Muscle layer of duodenum (tissue), 2 donors: ENCODE measurements around the gene ABCC4.

Source experiments
- H3K27ac ChIP-seq: one replicate; pipeline ENCODE4 v1.7.0; 2013; ENCODE audit warnings: mild to moderate bottlenecking, low read length
- H3K27me3 ChIP-seq: one replicate; pipeline ENCODE4 v1.7.0; 2013; ENCODE audit warnings: low read depth, mild to moderate bottlenecking, control low read depth, low read length
- H3K36me3 ChIP-seq, 2 donors: one replicate each; pipeline ENCODE4 v1.7.0; 2013; ENCODE audit warnings: low read length in 2 of 2, control low read depth in 1 of 2, mild to moderate bottlenecking in 1 of 2; ENCODE audit not compliant: insufficient read depth in 2 of 2, control insufficient read depth in 1 of 2
- H3K4me1 ChIP-seq, 2 donors: one replicate each; pipeline ENCODE4 v1.7.0; 2013; ENCODE audit warnings: low read length in 2 of 2, mild to moderate bottlenecking in 2 of 2, control low read depth in 1 of 2, moderate library complexity in 1 of 2; ENCODE audit not compliant: insufficient read depth in 2 of 2, control insufficient read depth in 1 of 2
- H3K4me3 ChIP-seq, 2 donors: one replicate each; pipeline ENCODE4 v1.7.0; 2013; ENCODE audit warnings: low read length in 2 of 2, low read depth in 1 of 2, mild to moderate bottlenecking in 1 of 2
- H3K9me3 ChIP-seq, 2 donors: one replicate each; pipeline ENCODE4 v1.7.0; 2013; ENCODE audit warnings: low read length in 2 of 2, control low read depth in 1 of 2, mild to moderate bottlenecking in 1 of 2; ENCODE audit not compliant: control insufficient read depth in 1 of 2
- donor health status: healthy.

ABCC4 gene

DNA sequence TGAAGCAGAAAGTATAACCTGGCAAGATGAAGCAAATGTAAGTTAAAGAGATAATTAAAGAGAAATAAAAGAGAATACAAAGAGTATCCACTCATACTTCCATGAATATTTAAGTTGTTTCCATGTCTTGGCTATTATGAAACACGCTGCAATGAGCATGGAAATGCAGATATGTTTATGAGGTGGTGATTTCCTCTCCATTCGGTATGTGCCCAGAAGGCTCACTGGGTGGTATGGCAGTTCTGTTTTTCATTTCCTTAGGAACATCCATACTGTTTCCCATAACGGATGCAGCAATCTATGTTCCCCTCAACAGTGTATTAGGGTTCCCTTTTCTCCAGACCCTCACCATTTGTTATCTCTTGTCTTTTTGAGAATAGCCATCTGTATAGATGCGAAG lies 316.3 kb downstream of the ABCC4 start:
- Histone ChIP-seq H3K9me3 (no peaks in the 10 kb centered on the region), H3K36me3 (no peaks in the 10 kb centered on the region), H3K27me3 (no peaks in the 10 kb centered on the region), H3K4me1 (no peaks in the 10 kb centered on the region), H3K27ac (no peak overlapping the region), H3K4me3 (no peak overlapping the region)

DNA sequence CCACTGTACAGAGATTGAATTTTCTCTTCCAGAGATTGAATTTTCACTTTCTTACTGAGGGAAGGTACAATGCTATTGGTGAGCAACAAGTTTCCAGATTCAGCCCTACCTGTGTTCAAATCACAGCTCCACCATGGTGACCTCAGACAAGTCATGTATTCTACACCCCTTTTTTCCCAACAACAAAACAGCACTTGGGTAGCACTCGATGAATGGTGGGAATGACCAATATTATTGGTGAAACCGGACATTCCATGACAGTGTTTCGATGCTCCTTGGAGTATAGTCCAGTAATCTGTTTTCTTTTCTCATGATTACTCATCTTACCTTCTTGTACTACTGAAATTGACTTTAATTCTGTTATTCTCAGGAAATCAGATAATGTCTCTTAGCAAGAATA lies 322.7 kb downstream of the ABCC4 start:
- Histone ChIP-seq H3K36me3 (no peaks in the 10 kb centered on the region), H3K9me3 (peaks cover 0 to 4% of the 10 kb centered on the region in 2 donors), H3K27me3 (no peaks in the 10 kb centered on the region), H3K4me1 (no peaks in the 10 kb centered on the region), H3K27ac (no peak overlapping the region), H3K4me3 (no peak overlapping the region)

DNA sequence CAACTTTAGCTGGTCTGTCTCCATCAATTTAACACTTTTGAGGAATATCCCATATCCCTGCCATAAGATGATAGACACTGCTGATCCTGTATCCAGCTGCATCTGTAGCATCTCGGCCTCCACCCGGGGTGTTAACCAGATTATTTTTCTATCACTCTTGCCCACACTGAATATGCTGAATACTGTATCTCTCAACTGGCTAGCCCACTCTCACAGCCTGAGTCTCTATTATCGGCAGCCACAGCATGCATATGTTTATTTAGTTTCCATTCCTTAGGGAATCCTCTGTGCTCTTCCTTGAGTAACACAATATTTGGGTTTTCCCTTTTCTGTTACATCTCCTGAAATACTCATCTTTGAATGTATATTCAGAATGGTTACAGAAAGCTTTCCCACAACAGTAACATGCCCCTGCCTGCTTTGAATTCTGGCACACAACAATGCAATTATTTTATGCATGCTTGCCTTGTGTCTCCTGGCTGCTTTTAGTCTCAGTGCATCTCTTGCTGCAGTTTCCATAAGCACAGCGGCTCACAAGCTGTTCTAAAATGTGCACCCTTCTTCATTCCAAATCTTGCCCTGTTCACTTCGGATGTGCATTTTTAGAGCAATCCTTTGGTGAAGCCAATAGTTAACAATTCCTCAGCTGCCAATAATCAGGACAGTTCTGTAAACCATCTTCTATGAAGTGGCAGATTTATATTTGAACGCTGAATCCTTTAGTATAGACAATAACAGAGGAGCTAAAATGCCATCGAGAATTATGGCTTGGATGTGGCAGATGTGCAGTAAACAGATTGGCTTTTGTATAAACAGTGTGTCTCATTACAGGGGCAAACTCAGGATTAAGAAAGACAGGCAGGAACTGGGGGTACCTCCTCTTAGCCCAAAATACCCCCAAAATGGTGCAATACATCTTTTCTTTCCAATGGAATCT lies 327.0 kb downstream of the ABCC4 start:
- Histone ChIP-seq H3K36me3 (no peaks in the 10 kb centered on the region), H3K4me3 (no peak overlapping the region), H3K9me3 (peaks cover 0 to 4% of the 10 kb centered on the region in 2 donors), H3K27ac (no peak overlapping the region), H3K4me1 (no peaks in the 10 kb centered on the region), H3K27me3 (peaks cover 3% of the 10 kb centered on the region)

DNA sequence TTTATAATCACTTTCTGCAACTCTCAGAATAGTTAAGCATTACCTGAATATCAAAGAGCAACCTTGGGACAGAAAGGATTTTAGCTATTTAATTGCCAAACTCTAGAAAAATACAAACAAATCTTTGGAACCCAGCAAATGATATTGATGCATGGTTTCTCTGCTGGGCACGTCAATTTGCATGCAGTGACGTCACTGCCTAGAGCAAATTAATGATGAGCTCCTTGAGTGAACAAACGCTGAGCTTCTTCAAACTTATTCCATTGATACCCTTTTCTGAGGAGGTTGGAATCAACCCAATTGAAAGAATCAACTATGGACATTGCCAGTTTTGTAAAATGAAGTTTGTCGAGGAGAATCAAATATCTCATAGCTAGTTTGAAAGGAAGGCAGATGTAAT lies 329.0 kb downstream of the ABCC4 start:
- H3K36me3 ChIP-seq: no peaks in the 10 kb centered on the region
- peaks cover 0 to 4% of the 10 kb centered on the region in 2 donors for H3K9me3 ChIP-seq
- H3K4me3 ChIP-seq: no peak overlapping the region
- H3K27me3 ChIP-seq: peaks cover 9% of the 10 kb centered on the region
- no peak overlapping the region for H3K27ac ChIP-seq
- H3K4me1 ChIP-seq: peaks cover 0 to 15% of the 10 kb centered on the region in 2 donors
